ENCODE measurements around the gene COL5A1.

The COL5A1 gene

GRCh38 chr9:134868751-134869553, 227.3 kb downstream of the COL5A1 start:
- no peak for DNase-seq

DNA sequence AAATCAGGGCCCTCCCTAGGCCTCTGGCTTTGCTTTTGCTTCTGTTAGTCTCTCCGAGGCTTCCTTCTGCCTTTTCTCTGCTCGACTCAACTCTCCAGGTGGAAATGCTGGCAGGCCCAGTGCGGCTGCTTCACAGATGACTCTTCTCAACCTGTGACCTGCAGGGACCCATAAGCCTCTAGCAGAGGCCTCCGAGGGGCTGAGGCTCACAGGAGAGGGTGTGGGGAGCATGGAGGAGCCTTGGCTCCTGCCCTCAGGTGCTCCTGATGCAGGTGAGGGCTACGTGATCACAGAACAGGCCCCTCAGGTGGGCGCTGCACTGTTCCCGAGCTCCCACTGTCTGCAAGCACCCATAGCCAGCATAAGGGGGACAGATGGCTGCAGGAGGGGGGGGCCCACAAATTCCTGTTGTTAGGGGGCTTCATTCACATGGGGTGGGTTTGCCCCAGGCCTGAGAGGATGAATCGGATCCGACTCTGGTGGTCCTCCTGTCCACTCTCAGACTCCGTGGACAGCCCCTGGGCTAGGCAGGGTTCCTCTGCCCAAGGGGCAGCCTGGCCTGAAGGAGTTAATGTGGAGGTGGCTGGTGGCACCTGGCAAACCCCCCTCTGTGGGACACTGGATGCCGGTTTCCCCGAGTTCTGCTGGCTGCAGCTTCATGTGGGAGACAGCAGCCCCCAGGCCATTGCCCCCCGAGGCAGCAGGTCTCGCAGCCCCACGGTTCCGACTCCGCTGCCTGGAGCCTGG, 228.1 kb downstream of the COL5A1 start:
- no peak for DNase-seq

GRCh38 chr9:134870301-134870694, 228.7 kb downstream of the COL5A1 start:
- no peak for DNase-seq

- no peak for DNase-seq
Measured at GRCh38 chr9:134870746-134871662, 229.4 kb downstream of the COL5A1 start.

- DNase-seq: no peak
Measured at GRCh38 chr9:134871697-134872340, 230.2 kb downstream of the COL5A1 start.

GRCh38 chr9:134872482-134873231, 231.1 kb downstream of the COL5A1 start:
- no peak for DNase-seq

DNA sequence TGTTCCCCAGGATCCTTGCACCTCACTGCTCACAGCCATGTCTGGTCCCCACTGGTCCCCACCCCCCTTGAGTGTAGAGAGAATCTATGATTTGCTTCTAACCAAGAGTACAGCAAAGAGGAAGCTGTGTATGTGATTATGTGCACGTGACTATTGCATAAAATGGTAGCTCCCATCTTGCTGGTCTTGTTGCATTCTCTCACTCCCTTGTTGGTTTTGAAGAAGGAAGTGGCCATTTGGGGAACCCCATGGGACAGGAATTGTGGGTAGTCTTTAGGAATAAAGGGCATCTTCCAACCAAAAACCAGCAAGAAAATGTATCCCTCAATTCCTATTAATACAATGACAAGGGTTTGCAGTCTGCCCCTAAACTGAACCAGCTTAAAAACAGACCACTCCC, 233.8 kb downstream of the COL5A1 start:
- DNase-seq: no peak

- DNase-seq: no peak
Measured at GRCh38 chr9:134877541-134877940, 235.9 kb downstream of the COL5A1 start.

- no peak for DNase-seq
Measured at GRCh38 chr9:134879664-134880483, 238.3 kb downstream of the COL5A1 start.

- DNase-seq: no peak
Measured at GRCh38 chr9:134880484-134881312, 239.1 kb downstream of the COL5A1 start, which contains the start of gene FCN2. Gene FCN2 (plus strand): TSS chr9:134880810. CDS start chr9:134880822, 12 bp downstream.

DNA sequence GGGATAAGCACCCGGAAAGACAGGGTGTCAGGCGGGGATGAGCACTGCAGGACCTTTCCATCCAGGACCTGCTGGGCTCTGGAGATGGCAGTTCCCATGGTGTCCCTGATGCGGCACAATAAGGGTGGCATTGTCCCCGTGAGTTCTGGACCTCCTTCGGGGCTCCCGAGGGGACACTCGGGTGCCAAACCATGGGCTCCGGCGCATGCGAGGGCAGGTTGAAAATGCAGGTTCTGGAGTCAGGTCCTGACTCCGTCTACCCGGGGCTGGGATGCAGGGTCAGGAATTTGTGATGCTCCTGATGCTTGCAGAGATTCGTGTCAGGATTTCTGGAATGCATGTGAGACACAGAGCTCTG, 239.7 kb downstream of the COL5A1 start:
- DNase-seq: no peak

- no peak for DNase-seq
Measured at GRCh38 chr9:134882204-134882785, 240.7 kb downstream of the COL5A1 start.

- DNase-seq: no peak
Measured at GRCh38 chr9:134883040-134883782, 241.6 kb downstream of the COL5A1 start.

DNA sequence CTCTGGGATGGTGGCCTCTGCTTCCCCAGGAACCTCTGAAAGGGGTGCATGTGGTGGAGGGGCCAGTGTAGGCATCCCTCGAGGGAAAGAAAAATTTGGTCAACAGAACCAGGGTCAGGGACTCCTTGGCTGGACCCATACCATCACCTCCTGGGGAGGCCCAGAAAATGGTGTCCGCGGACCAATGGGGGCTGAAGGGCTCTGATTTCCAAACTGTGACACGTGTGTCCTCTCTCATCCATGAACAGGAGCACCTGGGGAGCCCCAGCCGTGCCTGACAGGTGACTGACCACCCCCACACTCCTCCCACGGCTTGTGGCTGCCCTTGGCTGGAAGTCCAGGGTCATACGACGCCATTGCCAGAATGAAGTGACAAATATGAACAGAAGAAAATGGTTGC, 242.9 kb downstream of the COL5A1 start:
- no peak for DNase-seq

DNA sequence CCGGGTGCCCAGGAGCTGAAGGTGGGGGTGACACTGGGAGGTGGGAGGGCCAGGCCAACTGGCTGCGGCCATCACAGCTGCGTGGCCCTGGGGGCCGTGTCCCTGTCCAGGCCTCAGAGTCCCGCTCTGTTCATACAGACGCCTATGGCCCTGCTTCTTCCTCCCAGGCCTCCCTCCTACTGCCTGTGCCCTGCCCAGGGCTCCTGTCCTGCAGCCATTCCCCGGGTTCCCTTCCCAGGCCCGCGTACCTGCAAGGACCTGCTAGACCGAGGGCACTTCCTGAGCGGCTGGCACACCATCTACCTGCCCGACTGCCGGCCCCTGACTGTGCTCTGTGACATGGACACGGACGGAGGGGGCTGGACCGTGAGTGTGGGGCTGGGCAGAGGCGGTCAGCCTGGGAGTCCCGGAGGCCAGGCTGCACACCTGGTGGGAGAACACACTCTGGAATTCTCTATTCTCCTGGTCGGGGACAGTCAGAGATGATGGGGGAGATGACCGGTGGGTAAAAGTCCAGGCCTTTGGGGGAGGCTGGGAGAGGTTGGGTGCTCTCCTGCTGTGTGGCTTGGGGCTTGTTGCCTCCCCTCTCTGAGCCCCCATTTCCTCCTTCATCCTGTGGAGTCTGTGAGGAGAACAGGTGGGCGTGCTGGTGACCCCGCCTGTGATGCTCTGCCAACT, 243.5 kb downstream of the COL5A1 start:
- DNase-seq: no peak

GRCh38 chr9:134885679-134886412, 244.2 kb downstream of the COL5A1 start:
- DNase-seq: no peak

DNA sequence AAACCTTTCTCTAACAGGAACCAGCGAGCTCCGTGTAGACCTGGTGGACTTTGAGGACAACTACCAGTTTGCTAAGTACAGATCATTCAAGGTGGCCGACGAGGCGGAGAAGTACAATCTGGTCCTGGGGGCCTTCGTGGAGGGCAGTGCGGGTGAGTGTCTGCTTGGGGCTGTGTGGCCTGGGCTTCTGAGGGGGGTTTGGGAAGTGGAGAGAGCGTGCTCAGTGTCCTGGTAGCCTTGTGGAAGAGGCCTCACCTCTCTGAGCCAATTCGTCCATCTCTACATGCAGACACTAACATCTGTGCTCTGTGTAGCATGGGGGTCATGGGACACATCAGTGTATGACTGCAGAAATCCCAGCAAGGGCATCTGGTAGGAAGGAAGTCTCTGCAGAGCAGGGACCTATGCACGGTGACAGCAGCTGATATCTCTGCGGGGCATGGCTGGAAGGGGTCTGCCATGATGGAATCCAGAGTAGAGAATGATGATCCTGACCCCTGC, 244.9 kb downstream of the COL5A1 start:
- no peak for DNase-seq

Measured in GOT3 (cell line).